ENCODE measurements around the gene ROPN1L. TPM values are rescaled to one million over a fixed set of nuclear protein-coding genes. Genes with fewer than 3 reads are reported as not detected.

ROPN1L gene
- total and polyA plus RNA-seq, 2 of the 13 experiments (the other 11 are each of a cell fraction or from before 2014, with no cell fraction given), result not detected

DNA sequence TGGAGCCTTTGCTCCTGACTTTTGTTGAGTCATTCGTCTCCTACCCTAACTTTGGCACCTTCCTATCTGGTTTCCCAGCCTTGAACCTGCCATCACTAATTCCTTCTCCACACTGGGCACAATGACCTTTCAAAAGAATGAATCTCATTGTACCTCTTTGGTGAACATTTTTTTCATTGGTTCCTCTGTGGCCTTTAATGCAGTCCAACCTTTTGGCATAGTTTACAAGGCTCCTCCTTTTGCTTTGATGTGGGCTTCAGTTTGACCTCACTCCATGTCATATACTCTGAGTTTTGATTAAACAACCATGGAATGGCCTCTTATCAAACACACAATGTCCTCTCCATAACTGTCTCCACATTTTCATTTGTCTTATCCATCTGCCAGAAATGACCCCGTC is 14.5 kb upstream of the ROPN1L start (continued):
- no peak for TF ChIP-seq MYNN (CRISPR knock-in tag; IDR thresholded peaks at IDR 0.05; ENCODE audit: low read depth)
- TF ChIP-seq, protein P1, sequence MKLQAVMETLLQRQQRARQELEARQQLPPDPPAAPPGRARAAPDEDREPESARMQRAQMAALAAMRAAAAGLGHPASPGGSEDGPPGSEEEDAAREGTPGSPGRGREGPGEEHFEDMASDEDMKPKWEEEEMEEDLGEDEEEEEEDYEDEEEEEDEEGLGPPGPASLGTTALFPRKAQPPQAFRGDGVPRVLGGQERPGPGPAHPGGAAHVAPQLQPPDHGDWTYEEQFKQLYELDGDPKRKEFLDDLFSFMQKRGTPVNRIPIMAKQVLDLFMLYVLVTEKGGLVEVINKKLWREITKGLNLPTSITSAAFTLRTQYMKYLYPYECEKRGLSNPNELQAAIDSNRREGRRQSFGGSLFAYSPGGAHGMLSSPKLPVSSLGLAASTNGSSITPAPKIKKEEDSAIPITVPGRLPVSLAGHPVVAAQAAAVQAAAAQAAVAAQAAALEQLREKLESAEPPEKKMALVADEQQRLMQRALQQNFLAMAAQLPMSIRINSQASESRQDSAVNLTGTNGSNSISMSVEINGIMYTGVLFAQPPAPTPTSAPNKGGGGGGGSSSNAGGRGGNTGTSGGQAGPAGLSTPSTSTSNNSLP (IDR thresholded peaks at IDR 0.05; ENCODE audit: low read depth, low read length), result no peak
- no peak for TF ChIP-seq ZNF501 (CRISPR knock-in tag; IDR thresholded peaks at IDR 0.05)

DNA sequence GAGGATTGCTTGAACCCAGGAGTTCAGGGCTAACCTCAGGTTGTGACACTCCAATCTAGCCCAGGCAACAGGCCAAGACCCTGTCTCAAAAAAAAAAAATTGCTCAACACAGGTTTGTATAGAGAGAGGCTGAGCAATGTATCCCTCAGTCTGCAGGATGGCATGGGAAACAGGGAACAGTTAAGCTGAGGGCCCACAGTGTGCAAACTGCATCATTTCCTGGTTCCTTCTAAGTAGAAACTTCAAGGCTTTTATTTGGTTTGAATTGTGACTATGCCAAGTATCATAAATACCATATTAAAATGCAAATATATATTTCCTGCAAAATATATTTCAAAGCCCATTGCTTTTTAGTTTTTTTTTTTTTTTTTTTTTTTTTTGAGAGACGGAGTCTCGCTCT is 13.7 kb upstream of the ROPN1L start:
- in situ Hi-C loops (cut with HindIII; ENCODE audit: extremely low pct_ligation_motif_present, low pct_unique_long_range_greater_than_20kb) (no loop called here), intact Hi-C loops (cut with micrococcal nuclease; ENCODE audit: unreplicated experiment) (no loop called here)
- Histone ChIP-seq H4K20me1 (ENCODE audit: insufficient read depth, low read length) (no peaks in the 10 kb centered on the region), H3K9me3 (ENCODE audit: low read length) (no peaks in the 10 kb centered on the region), H3K79me2 (ENCODE audit: insufficient read depth, low read length) (no peaks in the 10 kb centered on the region), H3K4me1 (ENCODE audit: insufficient read depth, low read length) (peaks cover 16% of the 10 kb centered on the region), H3K27me3 (ENCODE audit: control insufficient read depth in 1 of 2, insufficient read depth in 2 of 2, low read length in 2 of 2) (no peaks in the 10 kb centered on the region), H3K4me3 (replicated peaks in 1 of 3; ENCODE audit: insufficient read depth in 1 of 3, low read depth in 2 of 3, low read length in 3 of 3) (no peak overlapping the region), H3K36me3 (replicated peaks in 1 of 2; ENCODE audit: control insufficient read depth in 1 of 2, insufficient read depth in 2 of 2, low read length in 2 of 2) (peaks cover 7 to 73% of the 10 kb centered on the region in 2 experiments; a peak in 4 of 5 replicates), H3K27ac (ENCODE audit: extremely low read length, insufficient read depth, low read length) (no peak overlapping the region), H3K4me2 (ENCODE audit: low read depth, low read length) (no peak overlapping the region), H3K9ac (ENCODE audit: insufficient read depth, low read depth, low read length) (no peak overlapping the region), H2AFZ (ENCODE audit: low read length) (no peak overlapping the region)
- no peak for ATAC-seq
- no peak for DNase-seq (ENCODE audit: low spot score)
- POLR2A ChIA-PET, result no interaction called here
- CTCF ChIA-PET (ENCODE audit: low intra/inter-chr PET ratio, low total read pairs), result no interaction called here
- BruUV-seq (replicated peaks), result no TSS peak
- whole genome bisulfite sequencing (ENCODE audit: low lambda C conversion rate), result 96% methylated on average over 2 of the region's 2 CpGs
- no peak for FAIRE-seq
- TF ChIP-seq, protein P2, sequence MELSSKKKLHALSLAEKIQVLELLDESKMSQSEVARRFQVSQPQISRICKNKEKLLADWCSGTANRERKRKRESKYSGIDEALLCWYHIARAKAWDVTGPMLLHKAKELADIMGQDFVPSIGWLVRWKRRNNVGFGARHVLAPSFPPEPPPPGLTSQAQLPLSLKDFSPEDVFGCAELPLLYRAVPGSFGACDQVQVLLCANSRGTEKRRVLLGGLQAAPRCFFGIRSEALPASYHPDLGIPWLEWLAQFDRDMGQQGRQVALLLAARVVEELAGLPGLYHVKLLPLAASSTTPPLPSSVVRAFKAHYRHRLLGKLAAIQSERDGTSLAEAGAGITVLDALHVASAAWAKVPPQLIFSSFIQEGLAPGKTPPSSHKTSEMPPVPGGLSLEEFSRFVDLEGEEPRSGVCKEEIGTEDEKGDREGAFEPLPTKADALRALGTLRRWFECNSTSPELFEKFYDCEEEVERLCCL (CRISPR knock-in tag; IDR thresholded peaks at IDR 0.05; ENCODE audit: borderline replicate concordance), result no peak
- TF ChIP-seq, protein P3, sequence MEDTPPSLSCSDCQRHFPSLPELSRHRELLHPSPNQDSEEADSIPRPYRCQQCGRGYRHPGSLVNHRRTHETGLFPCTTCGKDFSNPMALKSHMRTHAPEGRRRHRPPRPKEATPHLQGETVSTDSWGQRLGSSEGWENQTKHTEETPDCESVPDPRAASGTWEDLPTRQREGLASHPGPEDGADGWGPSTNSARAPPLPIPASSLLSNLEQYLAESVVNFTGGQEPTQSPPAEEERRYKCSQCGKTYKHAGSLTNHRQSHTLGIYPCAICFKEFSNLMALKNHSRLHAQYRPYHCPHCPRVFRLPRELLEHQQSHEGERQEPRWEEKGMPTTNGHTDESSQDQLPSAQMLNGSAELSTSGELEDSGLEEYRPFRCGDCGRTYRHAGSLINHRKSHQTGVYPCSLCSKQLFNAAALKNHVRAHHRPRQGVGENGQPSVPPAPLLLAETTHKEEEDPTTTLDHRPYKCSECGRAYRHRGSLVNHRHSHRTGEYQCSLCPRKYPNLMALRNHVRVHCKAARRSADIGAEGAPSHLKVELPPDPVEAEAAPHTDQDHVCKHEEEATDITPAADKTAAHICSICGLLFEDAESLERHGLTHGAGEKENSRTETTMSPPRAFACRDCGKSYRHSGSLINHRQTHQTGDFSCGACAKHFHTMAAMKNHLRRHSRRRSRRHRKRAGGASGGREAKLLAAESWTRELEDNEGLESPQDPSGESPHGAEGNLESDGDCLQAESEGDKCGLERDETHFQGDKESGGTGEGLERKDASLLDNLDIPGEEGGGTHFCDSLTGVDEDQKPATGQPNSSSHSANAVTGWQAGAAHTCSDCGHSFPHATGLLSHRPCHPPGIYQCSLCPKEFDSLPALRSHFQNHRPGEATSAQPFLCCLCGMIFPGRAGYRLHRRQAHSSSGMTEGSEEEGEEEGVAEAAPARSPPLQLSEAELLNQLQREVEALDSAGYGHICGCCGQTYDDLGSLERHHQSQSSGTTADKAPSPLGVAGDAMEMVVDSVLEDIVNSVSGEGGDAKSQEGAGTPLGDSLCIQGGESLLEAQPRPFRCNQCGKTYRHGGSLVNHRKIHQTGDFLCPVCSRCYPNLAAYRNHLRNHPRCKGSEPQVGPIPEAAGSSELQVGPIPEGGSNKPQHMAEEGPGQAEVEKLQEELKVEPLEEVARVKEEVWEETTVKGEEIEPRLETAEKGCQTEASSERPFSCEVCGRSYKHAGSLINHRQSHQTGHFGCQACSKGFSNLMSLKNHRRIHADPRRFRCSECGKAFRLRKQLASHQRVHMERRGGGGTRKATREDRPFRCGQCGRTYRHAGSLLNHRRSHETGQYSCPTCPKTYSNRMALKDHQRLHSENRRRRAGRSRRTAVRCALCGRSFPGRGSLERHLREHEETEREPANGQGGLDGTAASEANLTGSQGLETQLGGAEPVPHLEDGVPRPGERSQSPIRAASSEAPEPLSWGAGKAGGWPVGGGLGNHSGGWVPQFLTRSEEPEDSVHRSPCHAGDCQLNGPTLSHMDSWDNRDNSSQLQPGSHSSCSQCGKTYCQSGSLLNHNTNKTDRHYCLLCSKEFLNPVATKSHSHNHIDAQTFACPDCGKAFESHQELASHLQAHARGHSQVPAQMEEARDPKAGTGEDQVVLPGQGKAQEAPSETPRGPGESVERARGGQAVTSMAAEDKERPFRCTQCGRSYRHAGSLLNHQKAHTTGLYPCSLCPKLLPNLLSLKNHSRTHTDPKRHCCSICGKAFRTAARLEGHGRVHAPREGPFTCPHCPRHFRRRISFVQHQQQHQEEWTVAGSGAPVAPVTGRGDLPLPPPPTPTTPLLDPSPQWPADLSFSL (CRISPR knock-in tag; IDR thresholded peaks at IDR 0.05), result no peak
- TF ChIP-seq SMAD1 (CRISPR knock-in tag; IDR thresholded peaks at IDR 0.05; ENCODE audit: borderline replicate concordance, low read depth) (no peak), HMG20B (CRISPR knock-in tag; conservative IDR thresholded peaks at IDR 0.05) (no peak), DNMT1 (CRISPR knock-in tag; IDR thresholded peaks at IDR 0.05) (no peak)
- TF ChIP-seq, protein P4, sequence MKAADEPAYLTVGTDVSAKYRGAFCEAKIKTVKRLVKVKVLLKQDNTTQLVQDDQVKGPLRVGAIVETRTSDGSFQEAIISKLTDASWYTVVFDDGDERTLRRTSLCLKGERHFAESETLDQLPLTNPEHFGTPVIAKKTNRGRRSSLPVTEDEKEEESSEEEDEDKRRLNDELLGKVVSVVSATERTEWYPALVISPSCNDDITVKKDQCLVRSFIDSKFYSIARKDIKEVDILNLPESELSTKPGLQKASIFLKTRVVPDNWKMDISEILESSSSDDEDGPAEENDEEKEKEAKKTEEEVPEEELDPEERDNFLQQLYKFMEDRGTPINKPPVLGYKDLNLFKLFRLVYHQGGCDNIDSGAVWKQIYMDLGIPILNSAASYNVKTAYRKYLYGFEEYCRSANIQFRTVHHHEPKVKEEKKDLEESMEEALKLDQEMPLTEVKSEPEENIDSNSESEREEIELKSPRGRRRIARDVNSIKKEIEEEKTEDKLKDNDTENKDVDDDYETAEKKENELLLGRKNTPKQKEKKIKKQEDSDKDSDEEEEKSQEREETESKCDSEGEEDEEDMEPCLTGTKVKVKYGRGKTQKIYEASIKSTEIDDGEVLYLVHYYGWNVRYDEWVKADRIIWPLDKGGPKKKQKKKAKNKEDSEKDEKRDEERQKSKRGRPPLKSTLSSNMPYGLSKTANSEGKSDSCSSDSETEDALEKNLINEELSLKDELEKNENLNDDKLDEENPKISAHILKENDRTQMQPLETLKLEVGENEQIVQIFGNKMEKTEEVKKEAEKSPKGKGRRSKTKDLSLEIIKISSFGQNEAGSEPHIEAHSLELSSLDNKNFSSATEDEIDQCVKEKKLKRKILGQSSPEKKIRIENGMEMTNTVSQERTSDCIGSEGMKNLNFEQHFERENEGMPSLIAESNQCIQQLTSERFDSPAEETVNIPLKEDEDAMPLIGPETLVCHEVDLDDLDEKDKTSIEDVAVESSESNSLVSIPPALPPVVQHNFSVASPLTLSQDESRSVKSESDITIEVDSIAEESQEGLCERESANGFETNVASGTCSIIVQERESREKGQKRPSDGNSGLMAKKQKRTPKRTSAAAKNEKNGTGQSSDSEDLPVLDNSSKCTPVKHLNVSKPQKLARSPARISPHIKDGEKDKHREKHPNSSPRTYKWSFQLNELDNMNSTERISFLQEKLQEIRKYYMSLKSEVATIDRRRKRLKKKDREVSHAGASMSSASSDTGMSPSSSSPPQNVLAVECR (CRISPR knock-in tag; IDR thresholded peaks at IDR 0.05; ENCODE audit: borderline replicate concordance), result no peak
